ENCODE data around the gene ZCWPW1.
"Not testable (repeated sequence)": the region's sequence is repeated elsewhere in the genome, so short reads cannot be mapped to it uniquely, and the experiment has no call there.

ZCWPW1 gene

DNA sequence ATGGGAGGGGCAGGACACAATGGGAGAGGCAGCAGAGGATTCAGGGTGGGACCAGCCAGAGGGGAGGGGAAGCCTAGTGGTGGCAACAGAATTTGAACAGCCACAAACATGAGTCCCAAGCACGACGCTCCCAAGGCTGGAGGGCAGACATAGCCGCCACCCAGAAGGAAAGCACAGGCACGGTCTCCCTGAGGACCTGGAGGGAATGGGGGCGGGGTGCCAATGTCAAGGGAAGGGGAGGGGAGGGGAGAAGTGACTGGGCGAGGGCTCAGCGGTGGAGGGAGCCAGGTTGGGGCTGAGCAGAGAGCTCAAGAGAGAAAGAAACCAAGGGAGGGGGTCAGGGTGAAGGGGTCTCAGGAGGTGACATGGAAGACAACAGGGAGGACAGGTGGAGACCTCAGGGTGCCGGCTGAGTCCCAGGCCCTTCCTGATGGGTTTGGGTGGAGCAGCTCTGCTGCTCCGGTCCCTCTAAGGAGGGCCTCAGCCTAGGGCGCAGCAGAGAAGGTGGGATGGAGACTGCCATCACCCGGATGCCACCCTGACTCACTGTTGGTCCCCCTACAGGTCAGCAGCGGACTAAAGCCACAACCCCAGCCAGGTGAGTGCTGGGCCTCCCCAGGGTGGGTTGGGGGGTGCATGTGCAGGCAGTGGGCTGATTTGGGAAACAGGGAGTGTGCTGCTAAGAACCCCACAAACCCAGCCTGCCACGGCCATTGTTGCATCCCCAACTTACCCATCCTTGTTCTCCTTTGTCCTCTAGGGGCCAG lies 31.0 kb downstream of the ZCWPW1 start:
- DNase-seq = no peak

DNA sequence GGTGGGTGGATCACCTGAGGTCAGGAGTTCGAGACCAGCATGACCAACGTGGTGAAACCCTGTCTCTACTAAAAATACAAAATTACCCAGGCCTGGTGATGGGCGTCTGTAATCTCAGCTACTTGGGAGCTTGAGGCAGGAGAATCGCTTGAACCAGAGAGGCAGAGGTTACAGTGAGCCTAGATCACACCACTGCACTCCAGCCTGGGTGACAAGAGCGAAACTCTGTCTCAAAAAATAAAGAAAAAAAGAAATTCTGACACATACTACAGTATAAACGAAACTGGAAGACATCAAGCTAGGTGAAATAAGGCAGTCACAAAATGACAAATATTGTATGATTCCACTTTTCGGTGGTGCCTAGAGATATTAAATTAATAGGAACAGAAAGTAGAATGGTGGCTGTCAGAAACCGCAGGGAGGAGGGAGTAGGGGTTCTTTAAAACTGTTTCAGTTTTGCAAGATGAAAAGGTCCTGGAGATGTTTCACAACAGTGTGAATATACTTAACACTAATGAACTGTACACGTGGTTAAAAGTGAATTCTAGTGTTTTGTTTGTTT lies 32.0 kb downstream of the ZCWPW1 start:
- DNase-seq = no peak

DNA sequence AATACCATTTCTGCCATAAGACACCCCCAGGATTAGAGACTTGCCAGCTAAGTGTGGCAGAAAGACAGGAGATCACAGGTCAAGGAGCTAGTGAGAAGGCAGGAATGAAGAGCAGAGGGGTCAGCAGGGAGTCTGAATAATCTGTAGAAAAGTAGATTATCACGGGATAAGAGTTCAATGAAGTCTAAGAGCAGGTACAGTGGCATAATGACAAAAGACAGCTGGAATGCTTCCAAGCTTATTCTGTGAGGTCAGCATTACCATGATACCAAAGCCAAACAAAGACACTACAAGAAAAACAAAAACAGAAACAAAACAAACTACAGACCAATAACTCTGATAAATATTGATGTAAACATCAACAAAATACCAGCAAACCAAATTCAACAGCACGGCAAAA lies 34.4 kb downstream of the ZCWPW1 start:
- DNase-seq = no peak

- DNase-seq = no peak
Measured at GRCh38 chr7:100393233-100393905, 35.1 kb downstream of the ZCWPW1 start.

DNA sequence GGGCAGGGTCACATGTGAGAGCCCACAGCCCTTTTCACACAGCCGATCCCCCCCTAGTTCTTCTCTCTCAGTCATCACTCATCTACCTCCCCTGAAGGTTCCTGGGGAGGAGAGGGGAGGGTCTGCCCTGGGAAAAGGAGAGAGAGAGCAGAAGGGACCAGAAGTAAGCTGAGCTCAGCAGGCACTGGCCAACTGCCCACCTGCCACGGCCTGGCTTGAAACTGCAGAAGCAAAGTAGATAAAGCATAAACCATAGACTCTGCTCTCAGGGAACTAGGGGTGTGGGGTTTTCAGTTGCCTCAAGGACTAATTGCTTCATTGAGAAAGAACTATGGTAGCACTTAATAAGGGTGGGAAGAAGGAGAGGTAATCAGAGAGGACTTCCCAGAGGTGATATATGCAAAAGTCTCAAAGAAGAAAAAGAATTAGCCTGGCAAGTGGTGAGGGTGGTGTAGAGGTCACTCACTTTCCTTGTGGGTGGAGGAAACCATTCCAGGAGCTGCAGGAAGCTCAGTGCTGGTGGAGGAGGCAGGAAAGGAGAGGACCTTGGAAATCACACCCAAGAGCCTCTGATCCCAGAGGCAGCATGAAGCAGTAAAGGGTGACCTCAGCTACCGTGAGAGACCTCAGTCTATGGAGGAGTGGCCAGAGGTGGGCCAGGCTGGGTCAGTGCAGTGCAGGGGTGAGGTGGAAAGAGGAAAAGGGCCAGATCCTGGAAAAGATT lies 38.1 kb downstream of the ZCWPW1 start:
- no peak for DNase-seq

GRCh38 chr7:100389437-100390088 lies 38.9 kb downstream of the ZCWPW1 start:
- no peak for DNase-seq

DNA sequence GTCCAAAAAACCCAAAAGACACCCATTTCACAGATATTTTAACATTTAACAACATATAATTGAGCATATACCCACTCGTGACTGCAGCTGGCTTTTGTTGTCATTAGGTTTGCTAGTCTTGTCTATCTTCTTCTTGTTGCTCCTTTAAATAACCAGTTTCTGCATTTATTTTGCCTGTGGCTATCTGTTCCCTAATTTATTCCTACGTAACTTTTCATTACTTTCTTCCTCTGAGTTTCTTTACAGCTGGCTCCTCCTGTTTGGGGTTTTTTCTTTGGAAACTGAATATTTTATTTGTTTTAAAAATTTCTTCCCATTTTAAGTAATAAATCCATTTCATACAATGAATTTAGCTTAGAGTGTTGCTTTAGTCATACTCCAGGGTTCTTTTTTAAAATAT lies 40.8 kb downstream of the ZCWPW1 start:
- DNase-seq = no peak

DNA sequence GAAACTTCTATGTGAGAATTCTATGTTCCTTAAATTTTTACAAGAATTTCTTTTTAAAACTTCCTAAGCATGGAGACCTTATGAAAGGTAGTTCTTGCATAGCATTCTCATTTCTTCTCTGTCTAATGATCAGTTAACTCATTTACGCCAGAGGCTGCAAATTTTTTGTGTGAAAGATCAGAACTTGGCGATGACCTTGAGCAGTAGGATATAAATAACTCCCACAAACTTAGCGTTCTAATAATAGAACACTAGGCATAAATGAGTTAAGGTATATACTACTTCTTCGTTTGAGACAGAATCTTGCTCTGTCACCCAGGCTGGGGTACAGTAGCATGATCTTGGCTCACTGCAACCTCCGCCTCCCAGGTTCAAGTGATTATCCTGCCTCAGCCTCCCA lies 41.6 kb downstream of the ZCWPW1 start:
- DNase-seq = no peak

- DNase-seq = no peak
Measured at GRCh38 chr7:100384628-100385294, 43.7 kb downstream of the ZCWPW1 start.

DNA sequence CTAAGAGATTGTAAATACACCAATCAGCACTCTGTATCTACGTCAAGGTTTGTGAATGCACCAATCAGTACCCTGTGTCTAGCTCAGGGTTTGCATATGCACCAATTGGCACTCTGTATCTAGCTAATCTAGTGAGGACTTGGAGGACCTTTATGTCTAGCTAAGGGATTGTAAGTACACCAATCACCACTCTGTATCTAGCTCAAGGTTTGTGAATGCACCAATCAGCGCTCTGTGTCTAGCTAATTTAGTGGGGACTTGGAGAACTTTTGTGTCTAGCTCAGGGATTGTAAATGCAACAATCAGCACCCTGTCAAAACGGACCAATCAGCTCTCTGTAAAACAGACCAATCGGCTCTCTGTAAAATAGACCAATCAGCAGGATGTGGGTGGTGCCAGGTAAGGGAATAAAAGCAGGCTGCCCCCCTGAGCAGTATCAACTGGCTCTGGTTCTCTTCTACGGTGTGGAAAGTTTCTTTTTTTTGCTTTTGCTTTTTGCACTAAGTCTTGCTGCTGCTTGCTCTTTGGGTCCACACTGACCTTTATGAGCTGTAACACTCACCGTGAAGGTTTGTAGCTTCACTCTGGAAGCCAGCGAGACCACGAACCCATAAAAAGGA lies 46.2 kb downstream of the ZCWPW1 start:
- not testable (repeated sequence) for DNase-seq

GRCh38 chr7:100381531-100382233 lies 46.8 kb downstream of the ZCWPW1 start:
- not testable (repeated sequence) for DNase-seq

DNA sequence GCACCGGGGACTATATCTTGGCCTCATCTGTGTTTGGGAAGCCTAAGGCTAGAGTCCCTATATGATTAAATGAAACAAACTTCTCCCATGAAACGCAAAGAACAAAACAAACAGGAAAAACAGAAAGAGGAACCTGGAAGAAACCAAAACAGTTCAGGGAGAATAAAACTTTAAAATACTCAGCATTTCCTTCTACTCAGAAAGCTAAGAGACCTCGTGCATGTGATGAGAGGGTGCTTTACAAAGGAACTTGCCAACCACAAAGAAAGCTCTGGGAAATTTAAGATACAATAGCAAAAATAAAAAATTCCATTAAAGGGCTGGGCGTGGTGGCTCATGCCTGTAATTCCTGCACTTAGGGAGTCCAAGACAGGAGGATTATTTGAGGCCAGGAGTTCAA lies 48.3 kb downstream of the ZCWPW1 start:
- no peak for DNase-seq

- no peak for DNase-seq
Measured at GRCh38 chr7:100378114-100378755, 50.3 kb downstream of the ZCWPW1 start.

DNA sequence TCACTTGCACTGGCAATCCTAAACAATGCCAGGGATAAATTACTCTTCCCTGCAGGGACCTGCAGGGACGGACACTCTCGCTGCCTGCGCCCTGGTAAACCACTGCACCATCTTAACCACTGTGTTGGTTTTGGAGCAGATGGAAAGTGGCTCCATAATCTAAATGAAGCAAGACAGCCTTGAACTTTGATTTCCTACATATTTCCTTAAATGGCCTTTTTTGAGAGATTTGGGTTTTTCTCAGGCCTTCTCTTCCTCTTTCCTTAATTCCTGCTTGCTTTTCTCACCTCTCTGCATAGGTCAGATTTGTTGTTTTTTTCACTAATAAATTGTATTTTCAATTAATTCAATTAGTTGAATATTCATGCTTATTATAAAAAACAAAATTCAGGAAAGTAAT lies 52.4 kb downstream of the ZCWPW1 start:
- no peak for DNase-seq

DNA sequence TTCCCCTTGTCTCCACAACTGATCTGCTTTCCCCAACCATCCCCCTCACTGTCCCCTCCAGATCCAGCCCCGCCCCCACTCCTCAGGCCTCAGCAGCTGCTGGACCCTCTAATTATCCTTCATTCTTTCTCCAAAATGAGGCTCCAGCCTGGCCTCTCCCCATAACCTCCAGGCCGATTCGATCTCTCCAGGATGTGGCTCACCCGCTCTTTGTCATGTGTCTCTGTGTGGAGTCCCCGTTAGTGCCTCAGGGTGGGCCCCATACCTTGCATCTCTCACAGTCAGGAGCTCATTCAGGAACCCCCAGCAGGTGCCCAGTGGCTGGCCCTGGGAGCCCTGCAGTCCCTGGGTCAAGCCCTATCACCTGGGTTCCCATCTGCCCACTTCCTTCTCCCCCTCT lies 53.9 kb downstream of the ZCWPW1 start:
- DNase-seq = no peak

GRCh38 chr7:100373870-100374598 lies 54.5 kb downstream of the ZCWPW1 start:
- not testable (repeated sequence) for DNase-seq

GRCh38 chr7:100373261-100373831 lies 55.2 kb downstream of the ZCWPW1 start, which contains the start of gene PILRA:
PILRA (plus strand) TSS chr7:100373487; CDS start chr7:100373657, 170 bp downstream.
- no peak for DNase-seq

DNA sequence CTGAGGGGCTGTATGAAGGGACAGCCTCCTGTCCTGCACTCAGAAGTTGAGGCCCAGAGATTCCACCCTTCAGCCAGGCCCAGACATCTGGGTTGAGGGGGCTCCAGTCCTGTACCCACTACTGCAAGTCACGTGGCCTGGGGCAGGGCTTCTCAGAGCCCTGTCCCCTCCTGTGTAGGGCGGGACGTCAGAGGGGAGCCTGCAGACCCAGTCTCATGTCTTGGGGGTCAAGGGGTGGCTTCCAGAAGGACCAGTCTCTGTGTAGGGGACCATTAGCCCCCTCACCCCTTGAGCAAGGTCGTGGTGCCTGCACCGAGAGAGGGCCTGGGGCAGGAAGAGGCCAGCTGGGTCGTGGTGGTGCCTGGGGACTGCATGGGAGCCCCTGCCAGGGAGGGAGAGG lies 55.8 kb downstream of the ZCWPW1 start:
- no peak for DNase-seq

- DNase-seq = no peak
Measured at GRCh38 chr7:100372256-100372655, 56.2 kb downstream of the ZCWPW1 start.

Data from NCI-H774 (cell line).